Stimulated activated CD8-positive, alpha-beta memory T cell treated with anti-CD3 and anti-CD28 coated beads, Interleukin-15, amount 100 ng/mL, for 24 hours (primary cell): Measurements from ENCODE around the gene EHD1.
"Not testable (repeated sequence)": the region's sequence is repeated elsewhere in the genome, so short reads cannot be mapped to it uniquely, and the experiment has no call there.

Experiments used
- DNase-seq: peaks from one replicate; pipeline ENCODE4 v3.0.0-alpha.2; 2020; ENCODE audit warnings: low read depth

The EHD1 gene

DNA sequence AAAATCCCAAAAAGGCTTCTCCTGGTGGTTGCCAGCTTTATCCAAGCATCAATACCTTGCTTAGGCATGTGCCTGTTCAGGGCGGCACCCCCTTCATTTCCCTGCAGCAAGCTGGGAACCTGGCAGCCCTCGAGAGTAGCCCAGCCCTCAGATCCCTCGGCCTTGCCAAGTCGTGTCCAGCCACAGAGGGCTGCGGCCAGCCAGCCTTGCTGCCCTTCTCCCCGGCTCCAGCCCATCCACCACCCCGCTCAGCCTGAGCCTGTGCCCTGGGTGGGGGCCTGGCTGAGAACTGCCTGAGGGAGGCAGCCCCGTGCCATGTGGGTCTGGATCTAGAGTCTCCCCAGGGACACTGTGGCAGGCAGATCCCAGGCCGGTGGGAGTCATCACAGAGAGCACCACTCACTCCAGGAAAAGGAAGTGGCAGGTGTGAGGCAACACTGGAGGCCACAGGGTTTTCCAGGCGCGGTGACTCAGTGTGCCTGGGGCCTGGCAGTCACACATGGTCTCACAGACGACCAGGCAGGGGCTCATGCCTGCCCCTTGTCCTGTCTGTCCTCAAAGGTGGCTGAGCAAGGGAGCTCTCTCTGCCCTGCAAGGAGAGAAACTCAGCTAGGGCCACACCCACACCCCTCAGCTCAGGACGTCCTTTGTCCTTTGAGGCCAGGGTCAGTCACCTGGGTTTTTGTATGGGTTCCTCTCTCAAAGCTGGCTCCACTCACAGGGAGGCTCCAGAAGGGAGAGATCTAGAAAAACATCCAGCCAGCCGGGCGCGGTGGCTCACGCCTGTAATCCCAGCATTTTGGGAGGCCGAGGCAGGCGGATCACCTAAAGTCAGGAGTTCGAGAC lies 21.8 kb downstream of the EHD1 start:
- DNase-seq, result no peak

DNA sequence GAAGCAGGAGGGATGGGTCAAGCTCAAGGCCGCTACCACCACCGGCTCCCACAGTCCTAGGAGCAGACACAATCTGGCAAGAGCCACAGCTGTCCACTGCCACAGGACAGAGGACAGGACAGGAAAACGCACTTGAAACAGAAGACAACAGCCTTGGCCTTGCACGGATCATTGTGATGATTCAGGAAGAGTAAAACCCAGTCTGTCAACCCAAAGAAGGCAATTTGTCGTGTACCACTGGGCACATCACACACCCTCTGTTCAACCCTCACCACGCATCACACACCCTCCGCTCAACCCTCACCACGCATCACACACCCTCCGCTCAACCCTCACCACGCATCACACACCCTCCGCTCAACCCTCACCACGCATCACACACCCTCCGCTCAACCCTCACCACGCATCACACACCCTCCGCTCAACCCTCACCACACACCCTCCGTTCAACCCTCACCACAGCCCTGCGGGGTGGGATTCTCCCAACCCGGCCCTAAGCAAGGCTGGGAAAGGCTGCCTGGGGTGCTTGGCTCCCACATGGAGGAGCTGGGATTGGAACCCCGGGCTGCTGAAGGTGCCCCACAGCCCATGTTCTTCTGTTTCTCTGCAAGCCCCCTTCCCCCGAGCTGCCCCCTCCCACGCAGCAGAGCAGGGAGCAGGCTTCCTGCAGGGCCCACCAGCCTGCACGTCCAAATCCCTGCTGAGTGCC lies 22.7 kb downstream of the EHD1 start:
- DNase-seq, result no peak

DNA sequence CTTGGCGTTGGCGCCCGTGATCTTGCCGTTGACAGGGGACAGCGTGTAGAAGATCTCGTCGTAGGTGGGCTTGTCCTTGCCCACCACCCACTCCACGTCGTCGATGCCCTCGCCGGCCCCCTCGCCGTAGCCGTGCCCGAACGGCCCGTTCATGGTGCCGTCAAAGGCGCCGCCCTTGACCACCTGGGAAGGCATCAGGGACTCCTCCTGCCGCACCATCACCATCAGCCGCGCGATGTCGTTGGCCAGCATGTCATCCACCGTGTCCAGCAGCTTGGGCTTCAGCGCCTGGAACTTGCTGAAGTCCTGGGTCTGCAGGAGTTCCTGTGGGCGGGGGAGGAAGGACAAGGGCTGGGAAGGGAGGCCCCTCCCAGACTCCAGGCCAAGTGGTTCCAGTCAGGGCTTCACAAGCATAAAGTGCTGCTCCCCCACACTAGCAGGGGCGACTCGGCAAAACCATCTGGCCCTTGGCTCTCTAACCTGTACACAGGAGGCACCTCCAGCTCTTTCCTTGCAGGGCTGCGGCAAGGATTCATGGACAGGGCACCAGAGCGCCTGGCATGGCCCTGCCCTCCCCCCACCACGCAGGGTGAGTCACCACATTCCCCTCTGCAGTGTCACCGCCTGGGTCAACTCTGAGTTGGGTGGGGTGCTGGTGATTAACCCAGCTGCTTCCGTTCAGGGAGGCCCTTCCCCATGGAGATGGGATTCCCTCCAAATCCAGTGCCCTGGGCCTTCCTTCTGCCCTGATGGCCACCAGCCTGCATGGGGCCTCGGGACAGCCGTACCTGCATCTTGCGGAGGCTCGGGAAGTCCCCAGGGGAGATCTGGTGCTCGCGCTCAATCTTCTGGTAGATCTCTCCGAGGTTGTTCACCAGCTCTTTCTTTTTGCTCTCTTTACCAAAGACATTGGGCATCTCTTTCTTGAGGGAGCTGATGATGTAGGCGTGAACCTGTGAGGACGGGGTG lies 23.6 kb downstream of the EHD1 start:
- no peak for DNase-seq

DNA sequence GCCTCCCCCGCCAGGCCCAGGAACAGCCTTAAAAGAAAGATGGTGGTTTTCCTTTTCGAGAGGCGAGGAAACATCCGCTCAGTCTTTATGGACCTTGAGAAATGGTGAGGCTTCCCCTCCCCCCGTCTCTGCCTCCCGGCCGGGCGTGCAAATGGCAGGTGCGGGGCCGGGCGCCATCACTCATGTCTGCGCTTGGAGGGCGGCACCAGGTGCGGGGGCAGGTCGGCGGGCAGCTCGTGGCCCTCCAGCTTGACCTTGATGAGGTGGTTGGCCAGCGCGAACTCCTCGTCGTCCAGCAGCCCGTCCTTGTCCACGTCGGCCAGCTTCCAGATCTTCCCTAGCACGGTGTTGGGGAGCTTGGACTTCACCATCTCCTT lies 24.3 kb downstream of the EHD1 start:
- no peak for DNase-seq

DNA sequence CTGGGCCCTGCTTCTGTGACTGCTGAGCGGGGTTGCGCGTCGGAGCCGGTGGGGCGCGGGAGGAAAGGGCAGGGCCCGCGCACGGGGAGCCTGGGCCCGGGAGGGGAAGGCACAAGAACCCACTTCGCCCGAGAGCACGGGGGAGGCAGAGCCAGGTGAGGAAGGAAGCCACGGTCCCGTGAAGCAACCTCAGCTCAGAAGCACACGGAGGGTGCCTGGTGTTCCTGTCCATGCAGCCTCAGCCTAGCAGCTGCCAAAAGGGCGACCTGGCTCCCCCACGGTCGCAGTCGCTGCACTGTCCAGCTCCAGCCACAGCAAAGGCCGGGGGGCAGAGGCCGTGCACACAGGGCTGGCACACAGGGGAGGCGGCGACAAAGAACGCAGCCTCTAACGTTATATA lies 24.7 kb downstream of the EHD1 start:
- DNase-seq, result no peak

DNA sequence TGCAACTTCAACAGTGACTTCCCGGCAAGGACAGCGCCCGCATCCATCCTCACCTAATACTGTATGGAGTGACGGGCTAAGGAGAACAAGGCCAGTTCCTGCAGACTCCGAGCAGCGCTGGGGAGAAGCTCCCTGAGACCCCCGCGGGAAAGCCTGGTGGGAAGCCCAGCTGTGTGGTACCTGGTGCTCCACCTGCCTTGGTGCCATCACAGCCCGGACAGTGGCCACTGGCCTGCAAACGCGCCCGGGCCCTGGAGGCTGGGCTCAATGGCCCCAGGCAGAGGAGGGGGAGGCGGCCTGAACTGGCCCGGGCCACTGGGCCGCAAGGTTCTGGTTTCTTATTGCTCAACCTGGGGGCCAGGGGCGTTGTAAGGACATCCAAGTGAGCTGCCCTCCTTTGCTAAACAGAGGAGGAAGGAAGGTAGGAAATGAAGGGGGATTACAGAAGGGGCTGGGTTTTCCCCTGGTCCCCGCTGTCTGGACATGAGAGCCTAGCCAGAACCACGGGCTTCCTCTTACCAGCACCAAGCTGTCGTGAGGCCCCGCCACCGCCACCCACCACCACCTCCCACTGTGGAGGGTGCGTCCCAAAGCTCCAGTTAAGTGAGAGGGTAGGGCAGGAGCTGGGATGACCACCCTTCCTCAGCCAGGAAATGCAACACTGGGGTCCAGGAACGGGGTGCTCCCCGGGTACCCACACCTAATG lies 25.5 kb downstream of the EHD1 start:
- no peak for DNase-seq

DNA sequence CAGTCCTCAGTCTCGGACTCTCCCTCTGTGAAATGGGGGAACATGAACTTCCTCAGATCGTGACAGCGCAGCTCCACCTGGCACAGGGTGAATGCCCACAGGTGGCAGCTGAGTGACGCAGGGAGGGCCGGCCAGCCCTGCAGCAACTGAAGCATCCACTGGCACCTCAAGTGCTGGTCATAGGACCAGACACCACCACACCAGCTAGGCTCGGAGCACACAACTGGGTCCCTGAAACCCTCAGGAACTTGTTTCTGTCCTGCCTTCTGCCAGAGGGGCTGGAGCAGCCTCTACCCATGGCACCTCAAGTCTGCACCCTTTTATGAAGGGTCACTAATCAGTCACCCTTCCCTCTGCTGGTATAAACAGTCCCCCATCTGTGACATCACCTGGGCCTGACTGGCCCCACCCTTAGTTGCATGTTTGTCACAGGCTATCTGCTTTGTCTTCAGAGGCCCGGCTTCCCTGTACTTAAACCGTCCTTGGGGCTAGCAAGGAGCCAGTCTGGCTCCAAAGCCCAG lies 26.5 kb downstream of the EHD1 start:
- no peak for DNase-seq

DNA sequence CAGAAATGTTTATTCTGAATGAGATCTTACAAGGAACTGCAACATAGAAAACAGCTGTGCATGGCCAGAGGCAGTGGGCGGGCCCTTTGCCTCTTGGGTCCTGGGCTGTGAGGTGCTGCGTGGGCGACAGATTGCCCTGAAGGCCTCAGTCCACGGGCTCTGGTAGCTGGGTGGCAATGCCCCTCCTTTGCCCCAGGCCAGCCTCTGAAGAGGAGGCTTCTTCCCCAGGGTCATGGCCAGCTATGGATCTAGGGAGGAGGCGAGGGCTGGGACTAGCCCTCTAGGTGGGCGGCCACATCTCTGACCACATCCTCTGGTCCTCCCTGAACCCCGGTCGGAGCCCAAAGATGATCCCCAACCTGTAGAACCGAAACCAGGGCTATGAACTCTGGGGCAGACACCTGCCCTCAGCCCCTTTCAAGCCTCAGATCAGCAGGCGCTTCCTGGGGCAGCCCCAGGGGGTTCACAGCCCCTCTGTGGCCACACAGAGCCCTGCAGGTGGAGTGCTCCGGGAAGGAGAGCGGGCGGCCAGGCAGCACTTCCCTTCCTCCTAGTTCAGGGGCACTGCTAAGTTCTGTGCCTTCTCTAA lies 27.3 kb downstream of the EHD1 start:
- no peak for DNase-seq

DNA sequence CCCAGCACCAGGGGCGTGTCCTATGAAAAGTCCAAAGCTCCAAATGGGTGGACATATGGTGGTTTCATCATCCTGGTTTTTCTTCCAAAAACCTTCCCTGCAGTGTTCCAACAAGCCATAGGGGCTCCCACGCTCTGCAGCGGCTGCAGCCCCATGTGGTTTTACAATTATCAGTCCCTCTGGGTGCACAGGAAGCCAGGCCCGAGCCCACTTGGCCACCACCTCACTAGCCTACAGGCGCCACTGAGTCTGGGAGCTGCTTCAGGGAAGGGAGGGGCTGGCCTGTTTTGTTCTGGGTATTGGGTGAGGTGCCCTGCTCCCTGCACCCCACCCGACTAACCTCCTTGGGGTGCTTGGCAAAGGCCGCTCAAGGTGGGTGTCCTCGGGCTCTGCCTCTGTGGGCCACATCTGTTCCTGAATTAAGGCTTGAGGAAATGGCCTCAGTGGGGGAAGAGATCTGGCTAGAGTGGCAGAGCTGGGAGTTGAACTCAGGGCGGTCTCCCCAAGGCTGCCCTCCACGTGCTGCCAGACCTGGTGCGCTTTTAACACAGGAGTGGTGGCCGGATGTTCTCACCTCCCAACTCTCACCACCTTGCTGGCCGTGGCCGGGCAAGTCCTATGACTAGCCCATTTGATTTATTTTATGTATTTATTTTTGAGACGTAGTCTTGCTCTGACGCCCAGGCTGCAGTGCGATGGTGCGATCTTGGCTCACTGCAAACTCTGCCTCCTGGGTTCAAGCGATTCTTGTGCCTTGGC lies 28.6 kb downstream of the EHD1 start:
- no peak for DNase-seq

DNA sequence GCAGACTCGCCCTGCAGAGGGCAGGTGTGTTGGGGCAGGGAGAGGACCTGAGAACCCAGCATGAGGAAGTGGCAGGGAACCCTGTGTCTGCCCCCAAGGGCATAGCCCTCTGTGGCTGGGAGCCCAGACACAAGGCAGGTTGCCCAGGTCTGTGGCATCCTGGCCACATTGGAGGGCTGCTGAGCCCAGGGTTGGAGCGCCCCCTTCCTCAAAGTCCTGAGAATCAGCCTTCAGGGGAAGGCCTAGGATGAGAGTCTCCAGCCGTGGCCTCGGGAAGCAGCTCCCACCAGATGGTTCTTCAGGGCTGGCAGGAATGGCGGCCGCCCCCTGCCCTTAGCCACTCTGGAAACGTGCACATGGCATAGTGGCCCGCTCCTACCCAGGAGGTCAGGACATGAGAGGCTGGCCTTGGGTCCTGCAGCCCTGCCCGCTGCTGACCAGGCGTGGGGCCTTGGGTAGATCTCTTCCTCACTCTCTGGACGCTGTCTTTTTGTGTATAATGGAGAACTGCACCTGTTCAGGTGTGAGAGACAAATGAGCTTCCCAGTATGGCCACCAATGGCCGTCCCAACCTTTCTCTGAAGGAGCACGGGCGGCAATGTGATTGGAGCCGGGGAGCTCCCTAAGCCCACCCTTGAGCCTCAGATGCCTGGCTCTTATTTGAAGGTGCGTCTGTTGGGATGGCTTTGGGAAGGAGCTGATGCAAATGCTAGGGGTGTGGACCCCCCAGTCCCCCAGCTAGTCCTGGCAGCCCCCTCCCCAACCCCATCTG lies 29.4 kb downstream of the EHD1 start:
- DNase-seq, result no peak

DNA sequence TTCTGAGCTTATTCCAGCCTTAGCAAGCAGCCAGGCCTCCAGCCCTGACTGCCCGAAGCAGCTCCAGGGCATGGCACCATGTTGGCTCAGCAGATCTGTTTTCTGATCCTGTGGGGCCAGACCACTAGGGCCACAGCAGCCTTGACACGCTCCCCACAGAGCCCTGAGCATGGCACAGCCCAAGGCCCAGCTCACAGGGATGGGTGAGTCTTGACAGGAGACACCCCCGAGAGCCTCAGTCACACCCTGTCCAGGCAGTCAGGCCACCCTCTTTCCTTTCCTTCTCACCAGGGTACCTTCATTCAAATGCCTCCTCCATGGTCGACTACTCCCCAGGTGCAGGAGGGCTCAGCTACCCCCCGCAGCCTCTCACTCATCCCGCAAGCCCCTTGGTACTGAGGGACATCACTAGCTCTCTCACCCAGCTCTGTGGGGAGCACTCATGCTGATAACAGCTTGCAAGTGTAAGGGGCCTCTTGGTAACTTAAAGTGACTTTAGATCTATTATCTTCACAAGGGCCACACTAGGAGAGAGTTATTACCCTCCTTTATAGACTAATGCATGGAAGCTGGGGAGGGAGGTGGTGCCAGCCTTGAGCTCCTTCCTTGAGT lies 30.1 kb downstream of the EHD1 start:
- DNase-seq, result no peak

DNA sequence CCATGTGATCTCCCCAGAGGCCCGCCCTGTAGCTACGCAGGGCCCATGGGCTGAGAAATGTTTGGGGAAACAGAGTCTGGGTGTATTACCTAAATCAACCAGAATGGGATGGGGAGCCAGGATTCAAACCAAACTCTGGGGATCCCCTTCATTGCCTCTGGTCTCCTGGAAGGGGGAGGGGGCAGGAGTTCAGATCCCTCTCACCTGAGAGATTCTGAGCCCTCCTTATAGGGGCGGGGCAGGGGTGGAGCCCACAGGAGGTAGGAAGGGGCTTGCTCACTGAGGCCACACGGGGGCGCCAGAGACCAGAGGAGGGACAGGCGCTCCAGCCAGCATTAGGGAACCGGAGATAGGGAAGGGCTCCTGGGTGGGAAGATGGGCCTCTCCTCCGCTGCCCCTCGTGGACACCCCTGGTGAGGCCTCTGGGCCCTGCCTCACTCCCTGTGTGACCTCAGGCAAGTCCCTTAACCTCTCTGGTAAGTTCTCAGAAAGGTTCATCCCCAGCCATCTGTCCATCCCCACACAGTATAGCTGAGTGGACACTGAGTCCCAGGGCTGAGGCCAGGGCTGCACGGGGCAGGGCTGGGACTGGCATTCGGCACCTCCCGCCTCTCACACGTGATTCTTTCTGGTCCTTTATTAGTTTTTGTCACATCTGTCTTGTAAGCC lies 31.3 kb downstream of the EHD1 start:
- peak; percentile 90 for DNase-seq

DNA sequence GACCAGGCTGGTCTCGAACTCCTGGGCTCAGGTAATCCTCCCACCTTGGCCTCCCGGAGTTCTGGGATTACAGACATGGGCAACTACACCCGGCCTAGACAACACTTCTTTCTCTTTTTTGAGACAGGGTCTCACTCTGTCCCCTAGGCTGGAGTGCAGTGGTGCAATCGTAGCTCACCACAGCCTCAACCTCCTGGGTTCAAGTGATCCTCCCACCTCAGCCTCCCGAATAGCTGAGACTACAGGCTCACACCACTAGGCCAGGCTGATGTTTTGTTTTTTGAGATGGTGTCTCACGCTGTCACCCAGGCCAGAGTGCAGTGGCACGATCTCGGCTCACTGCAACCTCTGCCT lies 32.7 kb downstream of the EHD1 start:
- DNase-seq, result not testable (repeated sequence)

DNA sequence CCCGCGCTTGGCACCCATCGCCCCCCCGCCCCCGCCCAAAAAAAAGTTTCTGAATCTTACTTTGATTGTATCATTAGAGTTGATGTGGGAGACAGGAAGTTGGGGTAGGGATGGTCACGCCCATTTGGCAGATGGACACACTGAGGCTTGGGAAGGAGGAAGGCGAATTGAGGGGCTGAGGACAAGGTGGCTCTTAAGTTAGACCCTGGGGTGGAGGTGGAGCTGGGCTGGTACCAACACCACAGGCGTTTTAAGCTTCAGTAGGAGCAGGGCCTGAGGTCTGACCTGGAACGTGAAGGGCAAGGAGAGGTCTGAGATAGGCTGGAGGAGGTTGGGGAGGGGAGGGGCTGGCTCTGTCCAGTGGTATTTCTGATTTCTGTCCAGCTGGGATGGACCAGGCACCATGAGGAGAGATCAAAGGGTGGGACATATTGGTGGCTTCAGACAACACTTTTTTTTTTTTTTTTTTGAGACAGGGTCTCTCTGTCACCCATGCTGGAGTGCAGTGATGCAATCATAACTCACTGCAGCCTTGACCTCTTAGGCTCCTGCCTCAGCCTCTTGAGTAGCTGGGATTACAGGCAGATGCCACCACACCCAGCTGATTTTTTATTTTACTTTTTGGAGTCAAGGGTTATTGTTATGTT lies 33.2 kb downstream of the EHD1 start:
- no peak for DNase-seq

DNA sequence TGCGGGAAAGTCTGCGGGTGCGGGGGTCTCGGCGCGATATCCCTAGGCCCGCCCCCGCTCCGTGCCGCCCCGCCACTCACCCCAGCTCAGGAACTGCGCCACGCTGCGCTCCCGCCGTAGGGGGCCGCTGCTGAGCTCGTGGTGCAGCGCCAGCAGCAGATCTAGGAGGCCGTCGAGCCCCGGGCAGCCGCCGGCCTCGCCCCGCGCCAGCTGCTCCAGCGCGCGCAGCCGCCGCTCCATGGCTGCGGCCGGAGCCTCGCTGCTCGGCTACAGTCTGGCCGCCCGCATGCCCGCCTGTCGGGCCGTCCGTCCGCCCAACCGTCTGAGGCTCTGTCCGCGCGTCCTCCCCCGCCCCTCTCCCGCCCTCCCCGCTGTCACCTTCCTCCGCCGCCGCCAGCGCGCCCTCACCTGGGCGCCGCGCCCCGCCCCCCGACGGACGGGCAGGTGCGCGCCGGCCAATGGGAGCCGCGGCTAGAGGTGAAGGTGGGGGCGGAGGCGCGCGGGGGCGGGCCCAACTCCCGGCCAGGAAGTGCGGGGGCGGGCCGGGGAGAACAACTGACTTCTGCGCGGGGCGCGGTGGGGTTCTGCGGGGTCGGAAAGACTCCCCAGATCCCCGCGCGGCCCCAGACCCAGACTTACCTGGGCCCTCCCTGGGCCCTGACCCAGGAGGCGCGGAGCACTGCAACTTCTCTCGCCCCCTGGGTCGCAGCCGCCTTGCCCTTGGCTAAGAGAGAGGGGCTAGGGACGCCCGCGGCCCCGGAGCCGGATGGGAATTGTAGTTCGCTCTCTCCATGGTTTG lies 33.9 kb downstream of the EHD1 start, which contains the start of gene CDC42BPG:
TSS of gene CDC42BPG (minus strand) at position 324 of the 799 bp plus-strand sequence. CDS start at position 240, 84 bp downstream.
- DNase-seq, result no peak

DNA sequence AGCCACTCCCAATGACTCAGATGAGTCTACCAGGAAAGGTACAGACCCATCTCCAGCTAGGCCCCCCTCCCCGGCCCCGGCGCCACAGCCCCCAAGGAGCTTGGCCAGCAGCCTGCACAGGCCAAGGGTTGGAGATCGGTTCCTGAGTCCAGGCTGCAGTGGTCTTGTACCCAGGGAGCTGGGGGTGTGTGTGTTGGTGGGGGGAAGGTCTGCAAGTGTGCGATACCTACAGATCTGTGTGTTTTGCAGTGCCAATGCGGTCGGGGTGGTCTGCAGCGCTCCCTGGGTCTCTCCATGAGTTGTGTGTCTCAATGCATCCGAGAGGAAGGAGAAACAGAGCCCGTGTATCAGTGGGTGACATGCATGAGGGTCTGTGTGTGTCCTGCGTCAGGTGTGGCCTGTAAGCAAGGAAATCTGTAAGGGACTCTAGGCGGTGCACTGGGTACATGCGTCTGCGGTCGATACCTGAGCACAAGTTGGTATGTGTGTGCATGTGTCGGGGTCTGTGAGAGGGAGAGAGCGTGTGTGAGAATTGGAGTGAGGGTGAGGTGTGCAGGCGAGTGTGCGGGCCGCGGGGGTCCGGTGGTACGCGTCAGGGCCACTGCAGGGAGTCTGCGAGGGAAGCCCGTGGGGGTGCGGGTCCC lies 34.6 kb downstream of the EHD1 start:
- DNase-seq, result no peak
